Upper lobe of left lung (tissue), 6 donors: ENCODE data around the gene PBX3. TPM values are rescaled to one million over a fixed set of nuclear protein-coding genes. Genes with fewer than 3 reads are reported as not detected.

Experiments used
- ATAC-seq, 2 donors: fragments of 200-7000 bp; cut with Tn5 transposase; one replicate each; pipeline ENCODE4 v1.9.1; 2022; ENCODE audit warnings: mild to moderate bottlenecking in 2 of 2, moderate library complexity in 2 of 2; ENCODE audit not compliant: low FRiP score in 2 of 2
- DNase-seq, 2 donors: peaks; one replicate each; pipeline ENCODE4 v3.0.0-alpha.2; 2019 to 2020
- H3K27ac ChIP-seq, 4 donors: fragments of 200-600 bp; sonication (generic); one replicate each; pipeline ENCODE4 v1.5.1; 2016 to 2019
- H3K27me3 ChIP-seq, 4 donors: fragments of 200-600 bp; sonication (generic); one replicate each; pipeline ENCODE4 v1.5.1; 2017 to 2019
- H3K36me3 ChIP-seq, 4 donors: fragments of 200-600 bp; sonication (generic); one replicate each; pipeline ENCODE4 v1.5.1; 2016 to 2019
- H3K4me1 ChIP-seq, 4 donors: fragments of 200-600 bp; sonication (generic); one replicate each; pipeline ENCODE4 v1.5.1; 2018 to 2019
- H3K4me3 ChIP-seq, 4 donors: fragments of 200-600 bp; sonication (generic); one replicate each; pipeline ENCODE4 v1.5.1; 2017 to 2019; ENCODE audit warnings: mild to moderate bottlenecking in 2 of 4, moderate library complexity in 1 of 4
- H3K9me3 ChIP-seq, 4 donors: fragments of 200-600 bp; sonication (generic); one replicate each; pipeline ENCODE4 v1.5.1; 2018 to 2019
- EP300 ChIP-seq, 4 donors: sonication (generic); formaldehyde crosslinking; IDR thresholded peaks; one replicate each; pipeline ENCODE4 v1.5.1; 2017; ENCODE audit warnings: antibody characterized with exemption in 4 of 4, control low read depth in 2 of 4
- POLR2A ChIP-seq, 4 donors: fragments of 450-650 bp; IDR thresholded peaks; one replicate each; pipeline ENCODE4 v1.5.1; 2016 to 2017; ENCODE audit warnings: antibody characterized with exemption in 4 of 4, mild to moderate bottlenecking in 2 of 4
- POLR2AphosphoS5 ChIP-seq, 2 donors: sonication (generic); formaldehyde crosslinking; IDR thresholded peaks; one replicate each; pipeline ENCODE4 v1.5.1; 2017; ENCODE audit warnings: antibody characterized with exemption in 2 of 2
- WGBS, 2 donors: methylation state at CpG; one replicate each; pipeline ENCODE4 v1.1.5; 2017 to 2018; 5-methylcytosine and 5-hydroxymethylcytosine counted together
- total RNA-seq, 6 donors: library from RNA; depleted of rRNA in 4 of 6; stranded (reverse); fragments of >200 nt in 4 of 6; gene quantifications; one replicate each; pipeline versions ENCODE4 v1.1.0 to v1.2.1, GENCODE V29; 2016 to 2021
- TF ChIP-seq, protein P1 (sequence below), 6 experiments: fragments of 450-650 bp in 4 of 6; fragments of 200-600 bp in 2 of 6; sonication (generic) in 2 of 6; IDR thresholded peaks; one replicate each; pipeline ENCODE4 v1.5.1; 2016 to 2019; ENCODE audit warnings: antibody characterized with exemption in 6 of 6
- donor health status: DM: no; HTN: no; CAD: no; lungs with moderate emphysema.
- donor health status: DM: no; HTN: yes; CAD: no; lungs with severe emphysema.

Gene PBX3
- total RNA-seq, 6 donors from 2014 or later: 25.7 to 57.6 (median 41.9) TPM

- H3K4me1 ChIP-seq: peaks cover 8 to 16% (median 9%) of the 10 kb centered on the region in 4 donors
- WGBS, 2 donors: 61 to 71% methylated on average over 1 of the region's 1 CpG
Observed at GRCh38 chr9:125757834-125758233, 10.7 kb downstream of the PBX3 start.

GRCh38 chr9:125758986-125759763 is 12.0 kb downstream of the PBX3 start:
- Histone ChIP-seq H3K9me3 (no peaks in the 10 kb centered on the region), H3K4me1 (peaks cover 15 to 26% (median 19%) of the 10 kb centered on the region in 4 donors), H3K36me3 (no peaks in the 10 kb centered on the region), H3K27ac (peak overlapping the region in 1 of 4 donors; percentile 19), H3K4me3 (peak overlapping the region in 1 of 4 donors; percentile 25), H3K27me3 (no peaks in the 10 kb centered on the region)
- WGBS, 2 donors: 55 to 67% methylated on average over 6 of the region's 6 CpGs
- DNase-seq: peak in 1 of 2 donors; percentile 49
- TF ChIP-seq EP300 (IDR thresholded peaks at IDR 0.05) (no peak), POLR2AphosphoS5 (IDR thresholded peaks at IDR 0.05) (no peak), POLR2A (IDR thresholded peaks at IDR 0.05) (no peak)
- TF ChIP-seq, protein P1, sequence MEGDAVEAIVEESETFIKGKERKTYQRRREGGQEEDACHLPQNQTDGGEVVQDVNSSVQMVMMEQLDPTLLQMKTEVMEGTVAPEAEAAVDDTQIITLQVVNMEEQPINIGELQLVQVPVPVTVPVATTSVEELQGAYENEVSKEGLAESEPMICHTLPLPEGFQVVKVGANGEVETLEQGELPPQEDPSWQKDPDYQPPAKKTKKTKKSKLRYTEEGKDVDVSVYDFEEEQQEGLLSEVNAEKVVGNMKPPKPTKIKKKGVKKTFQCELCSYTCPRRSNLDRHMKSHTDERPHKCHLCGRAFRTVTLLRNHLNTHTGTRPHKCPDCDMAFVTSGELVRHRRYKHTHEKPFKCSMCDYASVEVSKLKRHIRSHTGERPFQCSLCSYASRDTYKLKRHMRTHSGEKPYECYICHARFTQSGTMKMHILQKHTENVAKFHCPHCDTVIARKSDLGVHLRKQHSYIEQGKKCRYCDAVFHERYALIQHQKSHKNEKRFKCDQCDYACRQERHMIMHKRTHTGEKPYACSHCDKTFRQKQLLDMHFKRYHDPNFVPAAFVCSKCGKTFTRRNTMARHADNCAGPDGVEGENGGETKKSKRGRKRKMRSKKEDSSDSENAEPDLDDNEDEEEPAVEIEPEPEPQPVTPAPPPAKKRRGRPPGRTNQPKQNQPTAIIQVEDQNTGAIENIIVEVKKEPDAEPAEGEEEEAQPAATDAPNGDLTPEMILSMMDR (IDR thresholded peaks at IDR 0.05): no peak
- ATAC-seq: peak; percentile 66 to 86

More at GRCh38 chr9:125757834-125758233, 10.7 kb downstream of the PBX3 start:
- no peak for ATAC-seq
- no peaks in the 10 kb centered on the region for H3K36me3 ChIP-seq
- no peak for DNase-seq
- TF ChIP-seq POLR2A (IDR thresholded peaks at IDR 0.05) (no peak), POLR2AphosphoS5 (IDR thresholded peaks at IDR 0.05) (no peak), EP300 (IDR thresholded peaks at IDR 0.05) (no peak)
- TF ChIP-seq, protein P1 (IDR thresholded peaks at IDR 0.05): no peak
- H3K27ac ChIP-seq: no peak overlapping the region
- H3K4me3 ChIP-seq: no peak overlapping the region
- no peaks in the 10 kb centered on the region for H3K9me3 ChIP-seq
- H3K27me3 ChIP-seq: no peaks in the 10 kb centered on the region

DNA sequence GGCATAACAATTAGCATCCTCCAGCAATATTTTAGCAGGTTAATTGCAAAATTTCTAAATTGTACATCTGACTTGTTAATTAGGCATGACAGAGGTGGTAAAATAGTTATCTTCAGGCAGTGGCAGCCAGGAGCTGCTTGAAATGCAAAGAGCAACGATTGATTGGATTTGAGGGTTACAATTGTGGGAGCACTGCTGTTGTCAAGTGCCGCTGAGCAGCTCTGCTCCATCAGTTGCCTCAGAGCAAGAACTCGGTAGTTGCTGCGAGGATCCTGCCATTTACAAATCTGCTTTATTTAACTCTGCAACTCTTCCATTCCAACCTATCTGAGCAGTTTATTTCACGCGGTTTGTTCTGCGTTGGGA is 12.6 kb downstream of the PBX3 start:
- H3K27ac ChIP-seq: peak overlapping the region in 1 of 4 donors; percentile 19
- TF ChIP-seq EP300 (IDR thresholded peaks at IDR 0.05) (no peak), POLR2A (IDR thresholded peaks at IDR 0.05) (no peak)
- TF ChIP-seq, protein P1 (IDR thresholded peaks at IDR 0.05): no peak
- peak overlapping the region in 1 of 4 donors; percentile 25 for H3K4me3 ChIP-seq
- no peak for DNase-seq
- H3K4me1 ChIP-seq: peaks cover 10 to 26% (median 20%) of the 10 kb centered on the region in 4 donors
- H3K27me3 ChIP-seq: no peaks in the 10 kb centered on the region
- no peaks in the 10 kb centered on the region for H3K36me3 ChIP-seq
- ATAC-seq: peak in 1 of 2 donors; percentile 40
- H3K9me3 ChIP-seq: no peaks in the 10 kb centered on the region
- WGBS, 2 donors: 50 to 63% methylated on average over 7 of the region's 7 CpGs

DNA sequence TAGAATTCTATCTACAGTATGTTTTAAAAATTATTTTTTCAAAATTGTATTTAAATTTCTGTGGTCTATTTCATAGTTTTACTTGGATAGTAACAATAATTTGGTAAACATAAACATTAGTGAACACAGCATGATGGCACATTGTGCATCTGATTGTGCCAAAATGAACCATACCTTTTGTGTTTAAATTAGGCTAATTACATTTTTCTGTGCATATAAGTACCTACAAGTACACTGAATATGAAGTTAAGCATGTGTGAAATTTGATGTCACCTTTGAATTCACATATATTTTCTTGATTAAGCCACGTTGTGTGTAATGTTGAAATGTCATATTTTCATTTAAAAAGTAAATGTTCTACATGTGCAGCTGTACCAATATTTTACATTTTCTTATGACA is 13.4 kb downstream of the PBX3 start:
- DNase-seq: no peak
- H3K4me3 ChIP-seq: no peak overlapping the region
- H3K27ac ChIP-seq: no peak overlapping the region
- H3K36me3 ChIP-seq: no peaks in the 10 kb centered on the region
- WGBS, 2 donors: 83 to 89% methylated on average over 1 of the region's 1 CpG
- H3K9me3 ChIP-seq: no peaks in the 10 kb centered on the region
- TF ChIP-seq, protein P1 (IDR thresholded peaks at IDR 0.05): no peak
- TF ChIP-seq POLR2AphosphoS5 (IDR thresholded peaks at IDR 0.05) (no peak), POLR2A (IDR thresholded peaks at IDR 0.05) (no peak), EP300 (IDR thresholded peaks at IDR 0.05) (no peak)
- peaks cover 10 to 26% (median 20%) of the 10 kb centered on the region in 4 donors for H3K4me1 ChIP-seq
- no peaks in the 10 kb centered on the region for H3K27me3 ChIP-seq
- ATAC-seq: no peak
